Activated naive CD4-positive, alpha-beta T cell (primary cell): Measurements from ENCODE around the gene TSPEAR.
"Not testable (repeated sequence)": the region's sequence is repeated elsewhere in the genome, so short reads cannot be mapped to it uniquely, and the experiment has no call there.

Source experiments
- DNase-seq, 4 experiments: peaks; one replicate each; lab custom pipeline; 2025; lab: John Stamatoyannopoulos, UW

The TSPEAR gene

GRCh38 chr21:44702111-44702972, 9.0 kb downstream of the TSPEAR start:
- no peak for DNase-seq

GRCh38 chr21:44701541-44701940, 9.8 kb downstream of the TSPEAR start:
- DNase-seq = no peak

- no peak for DNase-seq
Observed at GRCh38 chr21:44701023-44701400, 10.4 kb downstream of the TSPEAR start.

- no peak for DNase-seq
Observed at GRCh38 chr21:44700101-44701022, 11.0 kb downstream of the TSPEAR start.

GRCh38 chr21:44699502-44700001, 11.8 kb downstream of the TSPEAR start:
- DNase-seq = no peak

GRCh38 chr21:44697811-44698734, 13.3 kb downstream of the TSPEAR start:
- no peak for DNase-seq

- DNase-seq = not testable (repeated sequence)
Observed at GRCh38 chr21:44697172-44697810, 14.1 kb downstream of the TSPEAR start, which contains the start of gene KRTAP10-12. TSS of gene KRTAP10-12 (plus strand) at chr21:44697172. CDS start at chr21:44697202, 30 bp downstream.

- DNase-seq = no peak
Observed at GRCh38 chr21:44696572-44696971, 14.8 kb downstream of the TSPEAR start.

GRCh38 chr21:44695641-44696040, 15.7 kb downstream of the TSPEAR start:
- DNase-seq = no peak

- no peak for DNase-seq
Observed at GRCh38 chr21:44695184-44695583, 16.2 kb downstream of the TSPEAR start.

- no peak for DNase-seq
Observed at GRCh38 chr21:44694776-44695175, 16.6 kb downstream of the TSPEAR start.

GRCh38 chr21:44692798-44693512, 18.4 kb downstream of the TSPEAR start:
- no peak for DNase-seq

- no peak for DNase-seq
Observed at GRCh38 chr21:44691686-44692085, 19.7 kb downstream of the TSPEAR start.

GRCh38 chr21:44689740-44690139, 21.6 kb downstream of the TSPEAR start:
- not testable (repeated sequence) for DNase-seq

GRCh38 chr21:44687671-44688070, 23.7 kb downstream of the TSPEAR start:
- DNase-seq = no peak

GRCh38 chr21:44686843-44687561, 24.4 kb downstream of the TSPEAR start:
- no peak for DNase-seq

- no peak for DNase-seq
Observed at GRCh38 chr21:44686000-44686781, 25.2 kb downstream of the TSPEAR start.

GRCh38 chr21:44685050-44685449, 26.3 kb downstream of the TSPEAR start:
- DNase-seq = not testable (repeated sequence)

GRCh38 chr21:44684483-44684882, 26.9 kb downstream of the TSPEAR start:
- no peak for DNase-seq
